Naive thymus-derived CD8-positive, alpha-beta T cell (primary cell): ENCODE measurements around the gene BMP2. TPM values are rescaled to one million over a fixed set of nuclear protein-coding genes. Genes with fewer than 3 reads are reported as not detected.

ENCODE experiments used
- ATAC-seq, 2 donors: fragments of 150-1000 bp; cut with Tn5 transposase in 1 of 2; sonication (Bioruptor Pico), chemical (Tn5 transposase) in 1 of 2; 1 replicate in 1 of 2; 2 replicates in 1 of 2; pipeline ENCODE4 v1.10.0; 2021; ENCODE audit warnings: mild to moderate bottlenecking in 2 of 2, moderate library complexity in 2 of 2
- POLR2A ChIA-PET: fragments of 350-600 bp; sonication (Branson Sonifier 250); formaldehyde crosslinking; loops from one replicate; lab custom pipeline; 2021; ENCODE audit warnings: antibody characterized with exemption; lab: Charles Lee
- DNase-seq, 10 donors: peaks; one replicate each; pipeline versions ENCODE4 v3.0.0 to v3.0.0-alpha.2; 2020 to 2022
- H3K27ac Mint-ChIP-seq, 10 donors: one replicate each; pipeline ENCODE4 v1.8.0; 2020 to 2022; ENCODE audit warnings: mild to moderate bottlenecking in 10 of 10, mixed read lengths in 10 of 10, moderate library complexity in 4 of 10, inconsistent platforms in 1 of 10
- H3K27me3 Mint-ChIP-seq, 5 donors: one replicate each; pipeline ENCODE4 v1.8.0; 2021 to 2022; ENCODE audit warnings: mixed read lengths in 5 of 5
- H3K36me3 Mint-ChIP-seq, 3 donors: one replicate each; pipeline ENCODE4 v1.8.0; 2020 to 2022; ENCODE audit warnings: mixed read lengths in 3 of 3, mild to moderate bottlenecking in 2 of 3, inconsistent platforms in 1 of 3
- H3K4me1 Mint-ChIP-seq, 4 donors: one replicate each; pipeline ENCODE4 v1.8.0; 2021 to 2022; ENCODE audit warnings: mixed read lengths in 4 of 4
- H3K4me3 Mint-ChIP-seq, 10 donors: one replicate each; pipeline ENCODE4 v1.8.0; 2020 to 2022; ENCODE audit warnings: mild to moderate bottlenecking in 10 of 10, mixed read lengths in 10 of 10, moderate library complexity in 6 of 10, inconsistent platforms in 1 of 10
- H3K9me3 Mint-ChIP-seq, 9 donors: one replicate each; pipeline ENCODE4 v1.8.0; 2020 to 2022; ENCODE audit warnings: mixed read lengths in 9 of 9, mild to moderate bottlenecking in 3 of 9, inconsistent platforms in 1 of 9, moderate library complexity in 1 of 9
- polyA plus RNA-seq, 3 donors: library from polyadenylated mRNA; unstranded; fragments of 300-500 nt; fragmentation: Illumina TruSeq; gene quantifications; one replicate each; pipeline ENCODE4 v1.2.3, GENCODE V29; 2021
- total RNA-seq, 8 experiments: library from RNA in 2 of 8; stranded (reverse) in 2 of 8; gene quantifications; one replicate each; pipeline ENCODE4 v1.2.3 and lab custom pipeline; 2021 to 2026

The BMP2 gene
- total RNA-seq (not detected), polyA plus RNA-seq (not detected), total RNA-seq (lab: John Stamatoyannopoulos, UW) (0 to 0.43 (median 0) reads per million in 6 experiments)

DNA sequence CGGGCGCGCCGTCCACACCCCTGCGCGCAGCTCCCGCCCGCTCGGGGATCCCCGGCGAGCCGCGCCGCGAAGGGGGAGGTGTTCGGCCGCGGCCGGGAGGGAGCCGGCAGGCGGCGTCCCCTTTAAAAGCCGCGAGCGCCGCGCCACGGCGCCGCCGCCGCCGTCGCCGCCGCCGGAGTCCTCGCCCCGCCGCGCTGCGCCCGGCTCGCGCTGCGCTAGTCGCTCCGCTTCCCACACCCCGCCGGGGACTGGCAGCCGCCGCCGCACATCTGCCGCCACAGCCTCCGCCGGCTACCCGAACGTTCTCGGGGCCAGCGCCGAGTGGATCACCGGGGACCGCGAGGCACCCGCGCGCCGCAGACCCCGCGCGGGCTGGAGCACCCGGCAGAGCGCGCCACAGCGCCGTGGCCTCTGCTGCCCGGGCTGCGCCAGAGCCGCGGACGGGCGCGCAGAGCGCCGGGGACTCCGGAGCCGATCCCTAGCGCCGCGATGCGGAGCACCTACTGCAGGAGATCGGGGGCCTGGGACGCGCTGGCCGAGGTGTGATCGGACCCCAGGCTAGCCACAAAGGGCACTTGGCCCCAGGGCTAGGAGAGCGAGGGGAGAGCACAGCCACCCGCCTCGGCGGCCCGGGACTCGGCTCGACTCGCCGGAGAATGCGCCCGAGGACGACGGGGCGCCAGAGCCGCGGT lies at the start of gene BMP2:
Gene BMP2, plus strand, starts transcription at position 151 of the 692 bp plus-strand sequence. CDS start 2,441 bp downstream, outside the sequence.
- DNase-seq = no peak

DNA sequence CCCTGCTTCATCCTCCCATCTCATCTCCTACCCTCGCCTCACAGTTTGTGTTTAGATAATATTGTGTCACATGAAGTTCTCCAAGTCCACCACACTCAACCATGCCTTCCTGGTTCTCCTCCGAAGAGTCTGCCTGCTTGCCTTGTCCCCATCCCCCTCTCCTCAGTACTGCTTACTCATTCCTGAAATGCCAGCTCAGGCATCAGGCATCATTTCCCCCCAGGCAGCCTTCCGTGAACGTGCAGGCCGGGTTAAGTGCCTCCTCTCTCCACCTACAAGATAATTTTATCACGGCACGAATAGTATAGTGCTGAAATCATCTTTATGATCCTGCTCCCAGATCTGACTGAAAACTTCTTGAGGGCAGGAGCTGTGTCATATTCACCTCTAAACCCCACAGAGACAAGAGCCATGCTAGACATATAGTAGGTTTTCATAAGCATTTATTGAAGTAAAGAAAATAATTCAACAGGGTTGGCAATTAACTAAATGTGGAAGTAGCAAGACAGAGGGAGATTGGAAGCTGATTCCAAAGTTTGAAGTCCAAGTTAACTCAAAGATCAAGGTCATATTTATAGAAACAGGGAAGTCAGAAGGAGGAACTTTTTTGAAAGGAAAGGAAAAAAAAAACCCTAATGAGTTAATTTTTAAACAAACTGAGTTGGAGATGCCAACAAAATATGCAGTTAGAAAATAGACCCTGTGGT lies 48.7 kb upstream of the BMP2 start:
- Mint-ChIP-seq H3K9me3 (peaks cover 0 to 22% (median 7%) of the 10 kb centered on the region in 9 donors), H3K36me3 (no peaks in the 10 kb centered on the region), H3K27me3 (peaks cover 0 to 5% (median 0%) of the 10 kb centered on the region in 5 donors), H3K4me3 (no peak overlapping the region), H3K4me1 (no peaks in the 10 kb centered on the region), H3K27ac (no peak overlapping the region)
- DNase-seq = no peak
- no peak for ATAC-seq
- POLR2A ChIA-PET = no interaction called here

More for the DNA sequence above, at the start of gene BMP2:
- Mint-ChIP-seq H3K27me3 (peaks cover 25 to 61% (median 50%) of the 10 kb centered on the region in 5 donors), H3K4me3 (peak within 1 kb of the TSS in 7 of 10 donors; percentile 4 to 52 (median 40)), H3K36me3 (no peaks in the 10 kb centered on the region), H3K4me1 (peaks cover 2 to 14% (median 9%) of the 10 kb centered on the region in 4 donors), H3K27ac (no peak within 1 kb of the TSS), H3K9me3 (peaks cover 0 to 5% (median 0%) of the 10 kb centered on the region in 9 donors)
- POLR2A ChIA-PET = no interaction called here
- ATAC-seq = no peak

DNA sequence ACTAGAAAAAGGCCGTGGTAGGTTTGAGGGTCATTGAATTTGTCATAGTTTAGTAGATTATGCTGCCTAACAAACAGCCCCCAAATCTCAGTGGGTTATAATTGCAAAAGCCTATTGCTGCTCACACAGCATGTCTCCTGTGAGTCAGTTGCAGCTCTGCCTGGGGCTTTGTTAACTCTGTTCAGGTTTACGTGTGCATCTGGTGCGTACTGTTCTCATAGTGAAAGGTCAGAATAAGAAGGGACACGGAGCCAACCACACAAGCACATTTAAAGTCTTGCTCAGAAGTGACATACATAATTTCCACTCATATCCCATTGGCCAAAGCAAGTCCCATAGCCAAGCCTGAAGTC lies 48.1 kb upstream of the BMP2 start:
- H3K4me1 Mint-ChIP-seq = no peaks in the 10 kb centered on the region
- POLR2A ChIA-PET = no interaction called here
- no peak for ATAC-seq

DNA sequence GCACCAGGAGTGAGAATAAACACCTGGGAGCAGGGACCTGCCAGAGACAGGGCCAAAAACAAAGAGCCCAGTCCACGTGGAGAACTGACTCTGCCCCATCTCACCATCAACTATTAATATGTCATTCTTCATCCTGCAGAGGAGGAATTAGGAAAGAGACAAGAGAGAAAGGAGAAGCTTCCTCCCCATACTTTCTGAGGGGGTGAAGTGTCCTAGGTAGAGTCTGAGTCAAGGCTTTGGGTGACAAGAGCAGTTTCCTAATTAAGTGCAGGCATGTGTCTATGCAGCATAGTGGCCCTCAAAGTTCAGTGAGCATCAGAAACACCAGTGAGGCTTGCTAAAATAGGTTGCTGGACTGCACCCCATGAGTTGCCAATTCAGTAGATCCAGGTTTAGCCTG lies 40.7 kb upstream of the BMP2 start:
- peaks cover 0 to 9% (median 0%) of the 10 kb centered on the region in 9 donors for H3K9me3 Mint-ChIP-seq
- H3K36me3 Mint-ChIP-seq = no peaks in the 10 kb centered on the region
- no peaks in the 10 kb centered on the region for H3K4me1 Mint-ChIP-seq
- POLR2A ChIA-PET = no interaction called here
- no peak overlapping the region for H3K4me3 Mint-ChIP-seq
- ATAC-seq (no peak), DNase-seq (no peak)
- no peak overlapping the region for H3K27ac Mint-ChIP-seq
- H3K27me3 Mint-ChIP-seq = peaks cover 0 to 3% (median 0%) of the 10 kb centered on the region in 5 donors

More for the DNA sequence above, 48.1 kb upstream of the BMP2 start:
- DNase-seq = no peak
- H3K27ac Mint-ChIP-seq = no peak overlapping the region
- H3K27me3 Mint-ChIP-seq = peaks cover 0 to 5% (median 0%) of the 10 kb centered on the region in 5 donors
- H3K9me3 Mint-ChIP-seq = peaks cover 0 to 22% (median 7%) of the 10 kb centered on the region in 9 donors
- no peaks in the 10 kb centered on the region for H3K36me3 Mint-ChIP-seq
- H3K4me3 Mint-ChIP-seq = no peak overlapping the region

DNA sequence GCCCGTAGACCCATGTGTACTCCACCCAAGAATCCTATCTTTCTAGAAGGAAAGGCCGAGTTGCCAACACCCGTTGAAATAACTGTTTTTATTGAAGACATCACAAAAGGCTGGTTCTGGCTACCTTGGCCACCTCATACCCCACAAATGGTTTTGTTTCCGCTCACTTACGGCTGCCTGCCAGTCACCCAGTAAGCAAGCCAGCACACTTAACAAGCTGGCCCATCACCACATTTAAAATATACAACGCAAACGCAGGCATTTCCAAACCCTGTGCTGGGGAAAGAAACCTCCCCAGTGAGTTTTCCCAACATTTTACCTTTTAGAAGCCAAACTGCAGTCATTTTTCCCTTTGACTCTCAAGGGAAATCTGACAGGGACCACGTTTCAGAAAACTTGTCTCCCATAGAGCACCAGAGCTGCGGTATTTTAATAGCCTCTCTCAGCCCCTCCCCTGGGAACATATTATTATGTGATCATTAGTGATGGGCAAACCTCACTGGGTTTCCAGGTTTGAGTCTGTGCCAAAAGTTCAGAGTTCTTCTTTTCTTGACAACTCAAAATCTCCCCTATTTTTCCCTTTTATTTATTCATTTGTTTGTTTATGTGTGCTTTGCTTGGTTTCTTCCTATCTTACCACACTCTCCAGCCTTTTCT lies 36.7 kb upstream of the BMP2 start:
- no peaks in the 10 kb centered on the region for H3K36me3 Mint-ChIP-seq
- H3K27ac Mint-ChIP-seq = no peak overlapping the region
- no peaks in the 10 kb centered on the region for H3K4me1 Mint-ChIP-seq
- POLR2A ChIA-PET = no interaction called here
- peaks cover 0 to 3% (median 0%) of the 10 kb centered on the region in 5 donors for H3K27me3 Mint-ChIP-seq
- no peak for ATAC-seq
- H3K4me3 Mint-ChIP-seq = no peak overlapping the region
- DNase-seq = no peak
- peaks cover 0 to 16% (median 3%) of the 10 kb centered on the region in 9 donors for H3K9me3 Mint-ChIP-seq

DNA sequence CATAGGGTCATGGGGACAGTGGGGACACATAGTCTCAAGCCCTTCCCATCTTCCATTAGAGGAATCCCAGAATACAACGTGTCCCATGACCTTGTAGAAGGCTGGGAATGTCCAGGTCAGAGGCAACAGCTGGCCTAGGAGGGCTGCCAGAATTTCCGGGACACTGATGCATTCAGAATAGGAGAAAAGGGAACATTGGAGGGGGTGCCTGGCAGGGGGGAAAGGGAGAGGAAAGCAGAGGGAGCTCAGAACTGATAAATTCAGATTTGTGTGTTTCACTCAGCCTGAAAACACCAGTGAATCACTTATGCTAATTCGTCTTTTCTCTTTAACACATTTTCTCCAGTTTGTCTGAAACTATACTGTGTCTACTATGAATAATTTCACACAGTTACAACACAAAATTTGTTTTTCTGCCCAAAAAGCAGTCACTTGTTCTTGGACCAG lies 35.5 kb upstream of the BMP2 start:
- POLR2A ChIA-PET = no interaction called here
- DNase-seq (no peak), ATAC-seq (no peak)
- peaks cover 0 to 19% (median 5%) of the 10 kb centered on the region in 9 donors for H3K9me3 Mint-ChIP-seq
- no peaks in the 10 kb centered on the region for H3K36me3 Mint-ChIP-seq
- no peak overlapping the region for H3K27ac Mint-ChIP-seq
- H3K4me1 Mint-ChIP-seq = no peaks in the 10 kb centered on the region
- H3K27me3 Mint-ChIP-seq = peaks cover 0 to 3% (median 0%) of the 10 kb centered on the region in 5 donors
- H3K4me3 Mint-ChIP-seq = no peak overlapping the region

DNA sequence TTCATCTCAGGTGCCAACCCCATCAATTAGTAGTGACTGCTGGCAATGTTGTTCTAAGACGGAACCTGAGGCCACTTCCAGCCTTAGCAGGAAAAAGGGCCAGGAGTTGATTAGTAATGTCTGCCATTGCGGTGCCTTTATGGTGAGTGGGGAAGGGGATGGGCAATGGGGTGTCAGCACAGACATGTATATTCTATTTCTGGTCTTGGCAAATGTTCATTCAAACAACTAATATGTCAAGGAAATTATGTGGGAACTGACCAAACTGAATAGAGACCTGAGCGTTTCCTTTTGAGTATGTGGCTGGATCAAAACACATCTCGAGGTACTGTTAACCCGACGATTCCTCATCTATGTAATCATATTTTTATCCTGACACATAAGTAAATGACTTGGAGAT lies 34.6 kb upstream of the BMP2 start:
- POLR2A ChIA-PET = no interaction called here
- Mint-ChIP-seq H3K36me3 (no peaks in the 10 kb centered on the region), H3K27ac (no peak overlapping the region), H3K4me1 (no peaks in the 10 kb centered on the region), H3K9me3 (peaks cover 0 to 22% (median 5%) of the 10 kb centered on the region in 9 donors), H3K4me3 (no peak overlapping the region), H3K27me3 (peaks cover 0 to 3% (median 0%) of the 10 kb centered on the region in 5 donors)
- no peak for DNase-seq
- ATAC-seq = no peak

DNA sequence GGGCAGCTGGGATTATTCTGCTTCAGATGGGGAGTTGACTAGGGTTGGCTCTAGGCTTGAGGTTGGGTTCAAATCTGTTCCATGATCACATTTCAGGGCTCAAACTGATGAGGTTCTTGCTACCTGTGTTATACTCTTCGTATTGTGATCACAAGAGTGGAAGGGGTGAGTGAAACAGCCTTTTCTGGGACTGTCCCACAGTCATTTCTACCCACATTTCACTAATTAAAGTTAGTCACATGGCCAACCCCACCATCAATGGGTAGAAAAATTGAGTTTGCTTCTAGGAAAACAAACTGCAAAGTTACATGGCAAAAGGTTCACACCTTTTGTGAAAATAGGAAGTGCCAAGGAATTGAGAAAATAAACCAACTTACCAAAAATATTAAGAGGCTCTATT lies 33.5 kb upstream of the BMP2 start:
- peaks cover 0 to 3% (median 0%) of the 10 kb centered on the region in 5 donors for H3K27me3 Mint-ChIP-seq
- POLR2A ChIA-PET = no interaction called here
- H3K36me3 Mint-ChIP-seq = no peaks in the 10 kb centered on the region
- DNase-seq (no peak), ATAC-seq (no peak)
- peaks cover 2 to 20% (median 5%) of the 10 kb centered on the region in 9 donors for H3K9me3 Mint-ChIP-seq
- no peaks in the 10 kb centered on the region for H3K4me1 Mint-ChIP-seq
- H3K27ac Mint-ChIP-seq = no peak overlapping the region
- H3K4me3 Mint-ChIP-seq = no peak overlapping the region

DNA sequence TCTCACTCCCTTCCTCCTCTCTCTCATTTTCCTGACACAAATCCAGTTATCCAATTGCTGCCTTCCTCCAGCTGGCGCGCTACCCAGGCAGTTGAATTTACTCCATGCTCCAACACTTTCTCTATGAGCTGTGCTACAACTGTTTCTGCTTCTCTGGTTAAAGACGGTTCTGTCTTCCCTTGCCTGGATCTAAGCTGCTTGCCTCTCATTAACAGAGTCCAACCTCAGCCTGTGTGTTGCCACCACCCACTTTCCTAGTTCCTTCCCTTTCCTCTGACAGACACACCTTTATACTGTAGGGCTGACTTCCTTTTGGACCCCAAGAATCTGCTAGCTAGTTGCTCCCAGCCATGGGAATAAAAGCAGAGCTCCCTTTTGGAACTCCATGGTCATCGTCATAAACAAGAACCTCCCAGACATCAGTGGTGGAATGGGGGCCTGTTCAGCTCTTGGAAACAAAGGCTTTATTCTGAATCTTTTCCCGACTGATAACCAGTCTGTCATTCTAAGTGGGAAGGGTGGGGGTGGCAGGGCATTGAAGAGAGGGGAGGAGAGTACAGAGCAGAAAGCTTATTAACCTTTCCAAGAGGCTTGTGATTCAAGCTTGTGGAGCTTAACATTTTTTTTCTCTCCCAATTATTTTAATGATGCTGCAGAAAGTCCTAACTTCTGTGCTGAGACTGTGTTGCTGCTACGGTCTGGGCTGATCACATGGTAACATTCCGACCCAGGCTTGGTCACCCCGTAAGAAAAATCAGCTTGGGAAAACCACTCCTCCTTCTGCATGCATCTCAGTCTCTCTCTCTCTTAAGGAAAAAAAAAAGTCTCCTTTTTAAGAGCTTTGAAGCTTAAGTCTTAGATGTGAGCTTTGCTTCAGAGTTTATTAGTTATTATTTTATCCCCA lies 31.3 kb upstream of the BMP2 start:
- POLR2A ChIA-PET = no interaction called here
- Mint-ChIP-seq H3K4me1 (no peaks in the 10 kb centered on the region), H3K36me3 (no peaks in the 10 kb centered on the region), H3K27ac (no peak overlapping the region), H3K9me3 (peaks cover 2 to 30% (median 5%) of the 10 kb centered on the region in 9 donors), H3K27me3 (peaks cover 0 to 5% (median 0%) of the 10 kb centered on the region in 5 donors), H3K4me3 (peak overlapping the region in 1 of 10 donors; percentile 49)
- DNase-seq = no peak
- ATAC-seq = no peak

DNA sequence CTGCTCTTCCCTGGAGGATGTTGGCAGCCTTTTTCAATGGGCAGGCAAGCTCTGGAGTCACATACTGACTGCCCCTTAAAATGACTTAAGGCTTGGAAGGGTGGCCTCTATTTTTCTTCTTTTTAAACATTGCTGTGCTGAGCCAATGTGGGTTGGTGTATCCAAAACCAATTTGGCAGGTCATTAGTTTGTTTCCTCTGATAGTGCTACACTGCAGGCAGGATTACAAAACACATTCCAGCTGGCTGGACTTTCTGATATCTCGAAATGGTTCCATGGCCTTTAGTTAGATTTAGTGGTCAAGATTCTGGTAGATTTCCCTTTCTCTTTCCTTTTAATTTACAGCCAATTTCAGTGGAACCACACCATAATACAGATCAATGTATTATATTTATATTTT lies 28.1 kb upstream of the BMP2 start:
- ATAC-seq = no peak
- no peaks in the 10 kb centered on the region for H3K4me1 Mint-ChIP-seq
- H3K27ac Mint-ChIP-seq = no peak overlapping the region
- POLR2A ChIA-PET = no interaction called here
- no peak overlapping the region for H3K4me3 Mint-ChIP-seq
- no peak for DNase-seq
- peaks cover 0 to 5% (median 0%) of the 10 kb centered on the region in 5 donors for H3K27me3 Mint-ChIP-seq
- peaks cover 2 to 30% (median 6%) of the 10 kb centered on the region in 9 donors for H3K9me3 Mint-ChIP-seq
- H3K36me3 Mint-ChIP-seq = no peaks in the 10 kb centered on the region

DNA sequence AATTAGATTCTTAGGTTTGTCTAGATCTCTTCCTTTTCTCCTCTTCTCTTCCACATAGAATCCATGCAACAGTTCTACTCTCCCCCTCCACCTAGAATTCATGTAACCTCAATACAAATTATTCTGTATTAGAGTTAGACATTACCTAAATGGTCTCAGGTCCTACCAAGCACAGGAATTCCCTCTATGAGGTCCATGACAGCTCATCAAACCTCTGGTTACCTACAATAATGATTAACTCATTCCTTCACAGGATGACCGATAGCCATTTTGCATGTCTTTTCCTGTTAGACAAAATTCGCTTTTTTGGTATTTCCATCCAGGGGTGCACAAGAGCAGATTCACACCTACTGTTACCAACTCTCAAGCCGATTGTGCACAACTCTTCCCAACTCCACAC lies 27.4 kb upstream of the BMP2 start:
- no peaks in the 10 kb centered on the region for H3K36me3 Mint-ChIP-seq
- ATAC-seq (no peak), DNase-seq (no peak)
- H3K27ac Mint-ChIP-seq = no peak overlapping the region
- no peak overlapping the region for H3K4me3 Mint-ChIP-seq
- peaks cover 2 to 30% (median 6%) of the 10 kb centered on the region in 9 donors for H3K9me3 Mint-ChIP-seq
- H3K4me1 Mint-ChIP-seq = no peaks in the 10 kb centered on the region
- POLR2A ChIA-PET = no interaction called here
- H3K27me3 Mint-ChIP-seq = peaks cover 0 to 5% (median 0%) of the 10 kb centered on the region in 5 donors

DNA sequence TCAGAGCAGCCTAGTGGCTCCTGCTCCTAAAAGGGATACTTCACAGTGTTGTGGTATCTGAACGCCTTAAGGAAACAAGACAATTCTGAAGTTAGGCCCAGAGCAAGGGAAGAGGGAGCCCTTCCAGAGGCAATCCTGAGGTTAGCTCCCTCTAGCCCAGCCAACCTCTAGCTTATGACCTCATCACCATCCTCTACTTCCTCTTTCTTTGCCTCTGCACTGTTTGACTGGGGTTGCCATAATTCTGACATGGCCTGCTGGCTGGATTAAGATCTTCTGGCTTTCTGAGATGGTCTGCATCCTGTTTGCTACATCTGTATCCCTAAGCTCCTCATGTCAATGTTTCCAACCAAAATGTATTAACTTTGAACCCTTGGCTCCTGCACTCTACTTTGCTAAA lies 23.3 kb upstream of the BMP2 start:
- no peak overlapping the region for H3K27ac Mint-ChIP-seq
- peaks cover 0 to 12% (median 3%) of the 10 kb centered on the region in 9 donors for H3K9me3 Mint-ChIP-seq
- POLR2A ChIA-PET = no interaction called here
- DNase-seq (no peak), ATAC-seq (no peak)
- H3K27me3 Mint-ChIP-seq = peaks cover 0 to 5% (median 1%) of the 10 kb centered on the region in 5 donors
- H3K4me1 Mint-ChIP-seq = no peaks in the 10 kb centered on the region
- H3K36me3 Mint-ChIP-seq = no peaks in the 10 kb centered on the region
- H3K4me3 Mint-ChIP-seq = no peak overlapping the region
